ENCODE measurements around the gene CDH24.

GRCh38 chr14:23104070-23104590 lies 46.8 kb upstream of the CDH24 start:
- TF ChIP-seq CTCF (IDR thresholded peaks at IDR 0.05; ENCODE audit: low read length) = no peak
- TF ChIP-seq EZH2 (IDR thresholded peaks at IDR 0.05; ENCODE audit: borderline replicate concordance, low read length) = no peak
